DND-41 (cell line): Measurements from ENCODE around the gene DNAH1.

ENCODE experiments used
- CTCF ChIP-seq: IDR thresholded peaks from 2 replicates; pipeline ENCODE4 v1.5.1; 2012; ENCODE audit warnings: borderline replicate concordance, low read length, moderate library complexity, mild to moderate bottlenecking; ENCODE audit not compliant: poor library complexity, severe bottlenecking; ENCODE audit errors: extremely low read depth
- EZH2 ChIP-seq: IDR thresholded peaks from 3 replicates; pipeline ENCODE4 v1.6.1; 2012; ENCODE audit warnings: borderline replicate concordance, low read depth, mild to moderate bottlenecking, moderate library complexity, low read length, inconsistent platforms; ENCODE audit not compliant: severe bottlenecking

- TF ChIP-seq CTCF = no peak
- TF ChIP-seq EZH2 = no peak
Measured at GRCh38 chr3:52422669-52423068, 106.5 kb downstream of the DNAH1 start.
